ENCODE data around the gene AUNIP. TPM values are rescaled to one million over a fixed set of nuclear protein-coding genes. Genes with fewer than 3 reads are reported as not detected.

AUNIP gene
- total RNA-seq, 2 experiments from 2014 or later: 9.6 to 12.9 TPM

GRCh38 chr1:25799935-25800702 lies 59.1 kb downstream of the AUNIP start, which contains the start of gene SELENON:
Gene SELENON, plus strand, starts transcription at chr1:25800193. Its CDS starts 38 bp downstream, at chr1:25800231.
- intact Hi-C loops (cut with DNase I, micrococcal nuclease): loop anchor here (5.0 kb wide), 7 partner anchors 33 to 568 kb away; partner anchors contain the start of genes LDLRAP1 (in 1 of the 2), MACO1 (in 1 of the 2) and SYF2 (in 1 of the 2)
- H3K4me3 Mint-ChIP-seq: peak within 1 kb of the TSS; percentile 78
- H3K4me1 Mint-ChIP-seq: peaks cover 74% of the 10 kb centered on the region
- no peaks in the 10 kb centered on the region for H3K27me3 Mint-ChIP-seq
- ChIA-PET POLR2A (interaction anchor here (0.7 kb wide), 1 partner anchor 25 kb away, joined by 3 read pairs; no protein-coding TSS in a partner anchor), CTCF (interaction anchor here (0.7 to 5.0 kb wide), 7 partner anchors 13 to 251 kb away, joined by 3 to 38 read pairs (median 4); no protein-coding TSS in a partner anchor)
- DNase-seq (peak; percentile 45), ATAC-seq (peak; percentile 6)
- H3K36me3 Mint-ChIP-seq (ENCODE audit: low read depth): peaks cover 10% of the 10 kb centered on the region
- peak within 1 kb of the TSS; percentile 59 for H3K27ac Mint-ChIP-seq
- H3K9me3 Mint-ChIP-seq (ENCODE audit: low read depth): no peaks in the 10 kb centered on the region

- ChIA-PET CTCF (interaction anchor here (0.7 to 5.0 kb wide), 5 partner anchors 24 to 250 kb away, joined by 3 to 38 read pairs (median 4); no protein-coding TSS in a partner anchor), POLR2A (interaction anchor here (0.7 kb wide), 1 partner anchor 24 kb away, joined by 3 read pairs; no protein-coding TSS in a partner anchor)
- H3K27me3 Mint-ChIP-seq: no peaks in the 10 kb centered on the region
- peaks cover 72% of the 10 kb centered on the region for H3K4me1 Mint-ChIP-seq
- ATAC-seq (no peak), DNase-seq (no peak)
- intact Hi-C loops (cut with DNase I, micrococcal nuclease): loop anchor here (5.0 kb wide), 6 partner anchors 102 to 567 kb away; partner anchors contain the start of genes LDLRAP1 (in 1 of the 2), MACO1 (in 1 of the 2) and SYF2 (in 1 of the 2)
- H3K9me3 Mint-ChIP-seq (ENCODE audit: low read depth): no peaks in the 10 kb centered on the region
- H3K4me3 Mint-ChIP-seq: peak overlapping the region; percentile 54
- H3K36me3 Mint-ChIP-seq (ENCODE audit: low read depth): peaks cover 9% of the 10 kb centered on the region
- H3K27ac Mint-ChIP-seq: peak overlapping the region; percentile 59
Observed at GRCh38 chr1:25799352-25799934, 59.8 kb downstream of the AUNIP start.

- intact Hi-C loops (cut with DNase I, micrococcal nuclease): loop anchor here (5.0 kb wide), 6 partner anchors 102 to 567 kb away; partner anchors contain the start of genes LDLRAP1 (in 1 of the 2), MACO1 (in 1 of the 2) and SYF2 (in 1 of the 2)
- peak overlapping the region; percentile 54 for H3K4me3 Mint-ChIP-seq
- no peaks in the 10 kb centered on the region for H3K9me3 Mint-ChIP-seq (ENCODE audit: low read depth)
- DNase-seq (no peak), ATAC-seq (no peak)
- no peak overlapping the region for H3K27ac Mint-ChIP-seq
- H3K4me1 Mint-ChIP-seq: peaks cover 72% of the 10 kb centered on the region
- peaks cover 6% of the 10 kb centered on the region for H3K36me3 Mint-ChIP-seq (ENCODE audit: low read depth)
- ChIA-PET POLR2A (interaction anchor here (0.6 kb wide), 1 partner anchor 158 kb away, joined by 3 read pairs; no protein-coding TSS in a partner anchor), CTCF (interaction anchor here (0.6 to 5.0 kb wide), 18 partner anchors 12 to 249 kb away, joined by 3 to 38 read pairs (median 4); no protein-coding TSS in a partner anchor)
- no peaks in the 10 kb centered on the region for H3K27me3 Mint-ChIP-seq
Observed at GRCh38 chr1:25798666-25799351, 60.4 kb downstream of the AUNIP start.

GRCh38 chr1:25797939-25798338 lies 61.3 kb downstream of the AUNIP start:
- no peak overlapping the region for H3K4me3 Mint-ChIP-seq
- ATAC-seq: no peak
- ChIA-PET POLR2A (interaction anchor here (0.6 kb wide), 1 partner anchor 157 kb away, joined by 3 read pairs; no protein-coding TSS in a partner anchor), CTCF (interaction anchor here (0.6 to 5.0 kb wide), 21 partner anchors 10 to 294 kb away, joined by 3 to 38 read pairs (median 4); no protein-coding TSS in a partner anchor)
- H3K9me3 Mint-ChIP-seq (ENCODE audit: low read depth): no peaks in the 10 kb centered on the region
- H3K36me3 Mint-ChIP-seq (ENCODE audit: low read depth): peaks cover 6% of the 10 kb centered on the region
- DNase-seq: peak; percentile 73
- peaks cover 72% of the 10 kb centered on the region for H3K4me1 Mint-ChIP-seq
- intact Hi-C loops (cut with DNase I, micrococcal nuclease): loop anchor here (2.0 to 5.0 kb wide), 10 partner anchors 67 to 566 kb away; partner anchors contain the start of genes LDLRAP1 (in 1 of the 2), MACO1 (in 1 of the 2) and SYF2 (in 1 of the 2)
- H3K27ac Mint-ChIP-seq: no peak overlapping the region
- no peaks in the 10 kb centered on the region for H3K27me3 Mint-ChIP-seq

- DNase-seq (peak; percentile 93), ATAC-seq (peak; percentile 61)
- H3K27me3 Mint-ChIP-seq: no peaks in the 10 kb centered on the region
- intact Hi-C loops (cut with DNase I, micrococcal nuclease): loop anchor here (1.0 to 5.0 kb wide), 14 partner anchors 22 to 565 kb away; partner anchors contain the start of genes LDLRAP1 (in 1 of the 2), MACO1 (in 1 of the 2) and SYF2 (in 1 of the 2)
- H3K9me3 Mint-ChIP-seq (ENCODE audit: low read depth): no peaks in the 10 kb centered on the region
- H3K36me3 Mint-ChIP-seq (ENCODE audit: low read depth): peaks cover 6% of the 10 kb centered on the region
- peak overlapping the region; percentile 95 for H3K27ac Mint-ChIP-seq
- peaks cover 62% of the 10 kb centered on the region for H3K4me1 Mint-ChIP-seq
- H3K4me3 Mint-ChIP-seq: peak overlapping the region; percentile 56
- POLR2A ChIA-PET: interaction anchor here (0.6 to 0.7 kb wide), 2 partner anchors 177 to 178 kb away, joined by 3 to 4 read pairs; no protein-coding TSS in a partner anchor
- CTCF ChIA-PET: interaction anchor here (0.6 to 5.0 kb wide), 13 partner anchors 17 to 321 kb away, joined by 3 to 38 read pairs (median 4); no protein-coding TSS in a partner anchor
Observed at GRCh38 chr1:25796811-25797458, 62.3 kb downstream of the AUNIP start.

- peaks cover 59% of the 10 kb centered on the region for H3K4me1 Mint-ChIP-seq
Observed at GRCh38 chr1:25795946-25796810, 63.1 kb downstream of the AUNIP start.

GRCh38 chr1:25795211-25795610 lies 64.0 kb downstream of the AUNIP start:
- DNase-seq (no peak), ATAC-seq (no peak)
- Mint-ChIP-seq H3K27ac (peak overlapping the region; percentile 1), H3K9me3 (ENCODE audit: low read depth) (no peaks in the 10 kb centered on the region), H3K4me3 (no peak overlapping the region), H3K36me3 (ENCODE audit: low read depth) (peaks cover 4% of the 10 kb centered on the region), H3K27me3 (no peaks in the 10 kb centered on the region), H3K4me1 (peaks cover 51% of the 10 kb centered on the region)
- CTCF ChIA-PET: interaction anchor here (0.8 to 5.0 kb wide), 4 partner anchors 41 to 185 kb away, joined by 3 to 38 read pairs (median 15); no protein-coding TSS in a partner anchor
- intact Hi-C loops (cut with DNase I, micrococcal nuclease): loop anchor here (5.0 kb wide), 6 partner anchors 98 to 563 kb away; partner anchors contain the start of genes LDLRAP1 (in 1 of the 2), MACO1 (in 1 of the 2) and SYF2 (in 1 of the 2)
- POLR2A ChIA-PET: interaction anchor here (0.6 kb wide), 1 partner anchor 176 kb away, joined by 3 read pairs; no protein-coding TSS in a partner anchor

More at GRCh38 chr1:25795946-25796810, 63.1 kb downstream of the AUNIP start:
- CTCF ChIA-PET: interaction anchor here (0.5 to 5.0 kb wide), 15 partner anchors 8 to 787 kb away, joined by 3 to 38 read pairs (median 3); no protein-coding TSS in a partner anchor
- Mint-ChIP-seq H3K4me3 (peak overlapping the region; percentile 56), H3K9me3 (ENCODE audit: low read depth) (no peaks in the 10 kb centered on the region), H3K36me3 (ENCODE audit: low read depth) (peaks cover 6% of the 10 kb centered on the region), H3K27ac (peak overlapping the region; percentile 95), H3K27me3 (no peaks in the 10 kb centered on the region)
- peak; percentile 75 for DNase-seq
- ATAC-seq: peak; percentile 67
- intact Hi-C loops (cut with DNase I, micrococcal nuclease): loop anchor here (1.0 to 5.0 kb wide), 14 partner anchors 21 to 564 kb away; partner anchors contain the start of genes LDLRAP1 (in 1 of the 2), MACO1 (in 1 of the 2) and SYF2 (in 1 of the 2)
- POLR2A ChIA-PET: interaction anchor here (0.6 to 0.7 kb wide), 2 partner anchors 176 to 177 kb away, joined by 3 to 4 read pairs; no protein-coding TSS in a partner anchor

GRCh38 chr1:25794325-25794724 lies 64.9 kb downstream of the AUNIP start:
- Mint-ChIP-seq H3K27me3 (no peaks in the 10 kb centered on the region), H3K9me3 (ENCODE audit: low read depth) (no peaks in the 10 kb centered on the region), H3K27ac (no peak overlapping the region), H3K4me1 (peaks cover 48% of the 10 kb centered on the region), H3K36me3 (ENCODE audit: low read depth) (peaks cover 6% of the 10 kb centered on the region), H3K4me3 (no peak overlapping the region)
- intact Hi-C loops (cut with DNase I, micrococcal nuclease): no loop called here
- ChIA-PET CTCF (interaction anchor here (0.7 to 3.8 kb wide), 2 partner anchors 162 to 184 kb away, joined by 3 to 27 read pairs; no protein-coding TSS in a partner anchor), POLR2A (no interaction called here)
- no peak for ATAC-seq
- DNase-seq: no peak
